ENCODE measurements around the gene MTHFSD. TPM values are rescaled to one million over a fixed set of nuclear protein-coding genes. Genes with fewer than 3 reads are reported as not detected.
A peak's percentile ranks its signal among the peaks of the same experiment; 100 is the strongest.

Gene MTHFSD
- total and polyA plus RNA-seq, 7 donors, result 5.5 to 18.8 (median 10.9) TPM

DNA sequence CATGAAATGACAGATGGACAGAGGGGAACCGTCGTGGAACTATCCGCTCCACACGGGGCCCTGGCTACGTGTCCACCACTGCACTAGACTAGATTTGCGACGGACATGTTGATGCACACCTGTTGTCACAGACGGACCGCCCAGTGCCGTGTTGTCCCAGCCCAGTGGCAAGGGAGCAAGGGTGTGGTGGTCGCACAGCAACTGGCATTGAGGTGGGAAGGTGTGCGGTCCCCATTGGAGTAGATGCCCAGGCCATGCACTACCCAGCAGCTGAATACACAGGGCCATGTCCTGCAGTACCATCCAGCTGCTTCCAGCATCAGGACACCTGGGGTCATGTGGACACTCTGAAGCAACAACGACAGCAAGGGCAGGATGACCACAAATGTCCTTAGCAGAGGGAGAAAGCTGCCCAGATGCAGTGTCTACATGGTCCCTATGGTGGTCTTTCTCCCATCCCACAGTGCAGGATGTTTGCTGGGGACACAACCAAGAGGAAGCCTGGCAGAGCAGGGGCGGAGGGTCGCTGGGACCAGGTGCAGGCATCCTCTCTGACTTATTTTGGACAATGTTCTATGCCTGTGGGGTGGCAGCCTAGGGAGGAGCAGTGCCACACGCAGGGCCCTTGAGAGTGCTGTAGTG is 35.9 kb downstream of the MTHFSD start:
- peaks cover 0 to 45% (median 38%) of the 10 kb centered on the region in 4 donors for H3K4me1 ChIP-seq
- WGBS, 2 donors, result 71 to 83% methylated on average over 16 of the region's 16 CpGs
- DNase-seq, result peak; percentile 85
- TF ChIP-seq EP300 (IDR thresholded peaks at IDR 0.05), result no peak
- TF ChIP-seq POLR2AphosphoS5 (IDR thresholded peaks at IDR 0.05), result peak in 3 of 4 donors; percentile 14 to 61 (median 53)
- H3K9me3 ChIP-seq, result no peaks in the 10 kb centered on the region
- H3K4me3 ChIP-seq, result peak overlapping the region in 1 of 4 donors; percentile 37
- intact Hi-C loops (cut with DNase I), result loop anchor here (2.0 kb wide), 1 partner anchor 362 kb away; no protein-coding TSS in a partner anchor
- H3K36me3 ChIP-seq, result peaks cover 0 to 18% (median 7%) of the 10 kb centered on the region in 4 donors
- H3K27ac ChIP-seq, result peak overlapping the region in 3 of 4 donors; percentile 99 to 100 (median 99)
- H3K27me3 ChIP-seq, result peaks cover 3 to 7% (median 3%) of the 10 kb centered on the region in 3 donors

DNA sequence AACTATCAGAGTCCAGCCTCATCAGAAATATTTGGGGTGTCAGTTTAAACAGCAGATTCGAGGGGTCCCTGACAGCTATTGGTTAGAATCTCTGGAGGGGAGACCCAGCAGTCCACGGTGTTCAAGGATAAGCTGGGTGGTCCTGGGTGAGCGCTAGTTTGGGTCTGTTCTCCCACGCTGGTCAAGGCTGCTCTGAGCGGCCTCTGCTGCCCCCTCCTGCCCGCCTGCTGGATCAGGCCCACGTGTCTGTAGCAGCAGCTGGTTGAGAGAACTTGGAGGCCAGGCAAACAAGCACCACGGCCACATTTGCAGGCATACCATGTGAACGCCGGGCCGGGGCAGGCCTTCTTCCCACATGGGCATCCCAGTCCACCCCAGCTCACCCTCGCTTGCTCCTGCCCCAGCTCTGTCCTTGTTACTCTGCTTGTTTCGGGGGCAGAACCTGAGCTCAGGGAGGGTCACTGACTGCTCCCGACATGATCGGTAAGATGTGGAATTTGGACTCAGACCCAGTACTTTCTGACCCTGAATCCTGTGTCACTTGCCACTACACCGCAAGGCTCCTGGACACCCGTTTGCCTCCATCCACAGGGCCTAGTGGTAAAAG is 37.3 kb downstream of the MTHFSD start:
- WGBS, 2 donors, result 15 to 23% methylated on average over 17 of the region's 17 CpGs
- TF ChIP-seq POLR2AphosphoS5 (IDR thresholded peaks at IDR 0.05) (peak; percentile 29 to 69 (median 66)), EP300 (IDR thresholded peaks at IDR 0.05) (no peak), POLR2A (IDR thresholded peaks at IDR 0.05) (no peak), CTCF (IDR thresholded peaks at IDR 0.05) (peak; percentile 70 to 83 (median 72))
- H3K27me3 ChIP-seq, result peaks cover 3 to 7% (median 3%) of the 10 kb centered on the region in 3 donors
- H3K4me1 ChIP-seq, result peaks cover 0 to 45% (median 38%) of the 10 kb centered on the region in 4 donors
- DNase-seq, result peak; percentile 96
- H3K4me3 ChIP-seq, result peak overlapping the region in 3 of 4 donors; percentile 81 to 95 (median 84)
- peaks cover 11 to 32% (median 18%) of the 10 kb centered on the region in 4 donors for H3K36me3 ChIP-seq
- H3K27ac ChIP-seq, result peak overlapping the region; percentile 99 to 100 (median 99)
- H3K9me3 ChIP-seq, result no peaks in the 10 kb centered on the region
- intact Hi-C loops (cut with DNase I), result loop anchor here (2.0 kb wide), 2 partner anchors 319 to 361 kb away; no protein-coding TSS in a partner anchor

DNA sequence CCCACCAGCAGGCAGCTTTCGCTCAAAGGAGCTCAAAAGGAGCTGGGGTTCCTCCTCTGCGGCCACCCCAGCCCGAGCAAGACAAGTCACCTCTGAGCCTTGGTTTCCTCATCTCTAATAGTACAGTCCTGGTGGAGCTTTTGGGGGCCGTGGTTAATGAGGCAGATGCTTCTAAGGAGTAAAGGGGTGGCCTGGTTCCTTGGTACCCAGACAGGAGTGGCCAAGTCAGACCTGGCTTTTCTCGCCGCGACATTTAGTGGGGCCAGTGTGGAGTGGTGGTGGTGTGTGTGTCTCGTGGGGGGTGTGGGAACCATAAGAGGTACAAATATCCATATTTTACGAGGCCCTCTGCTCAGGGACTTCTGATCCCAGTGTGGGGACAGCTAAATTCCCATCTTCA is 38.0 kb downstream of the MTHFSD start:
- Histone ChIP-seq H3K9me3 (no peaks in the 10 kb centered on the region), H3K27ac (peak overlapping the region; percentile 99 to 100 (median 99)), H3K27me3 (peaks cover 3 to 7% (median 3%) of the 10 kb centered on the region in 3 donors), H3K36me3 (peaks cover 15 to 39% (median 19%) of the 10 kb centered on the region in 4 donors), H3K4me3 (peak overlapping the region; percentile 81 to 95 (median 86)), H3K4me1 (peaks cover 0 to 45% (median 38%) of the 10 kb centered on the region in 4 donors)
- intact Hi-C loops (cut with DNase I), result loop anchor here (2.0 kb wide), 1 partner anchor 318 kb away; no protein-coding TSS in a partner anchor
- TF ChIP-seq POLR2A (IDR thresholded peaks at IDR 0.05) (no peak), POLR2AphosphoS5 (IDR thresholded peaks at IDR 0.05) (peak; percentile 17 to 69 (median 36)), CTCF (IDR thresholded peaks at IDR 0.05) (no peak), EP300 (IDR thresholded peaks at IDR 0.05) (no peak)
- DNase-seq, result peak; percentile 83
- 39 to 42% methylated on average over 9 of the region's 9 CpGs for WGBS, 2 donors

DNA sequence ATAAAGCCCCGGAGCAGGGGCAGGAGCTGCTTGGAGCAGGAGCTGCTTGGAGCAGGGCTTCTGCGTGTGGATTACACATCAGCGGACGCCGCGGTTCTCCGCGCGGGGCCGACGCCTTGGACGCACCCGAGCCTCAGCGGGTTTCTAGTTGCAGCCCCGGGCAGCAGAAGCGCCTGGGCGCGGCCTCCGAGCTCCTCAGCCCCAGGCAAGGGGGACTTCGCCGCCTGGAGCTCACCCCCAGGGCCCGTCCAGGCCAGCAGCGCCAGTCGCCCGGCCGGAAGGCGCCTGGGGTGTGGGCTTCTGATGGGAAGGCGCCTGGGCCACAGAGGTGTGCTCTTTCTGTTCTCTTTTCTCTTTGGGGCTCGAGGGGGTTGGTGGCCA is 38.4 kb downstream of the MTHFSD start:
- H3K27me3 ChIP-seq, result peaks cover 3 to 5% (median 3%) of the 10 kb centered on the region in 3 donors
- WGBS, 2 donors, result 10 to 16% methylated on average over 29 of the region's 29 CpGs
- H3K27ac ChIP-seq, result peak overlapping the region; percentile 99 to 100 (median 99)
- DNase-seq, result peak; percentile 77
- peak overlapping the region; percentile 81 to 95 (median 86) for H3K4me3 ChIP-seq
- peak in 1 of 4 donors; percentile 51 for TF ChIP-seq POLR2AphosphoS5 (IDR thresholded peaks at IDR 0.05)
- no peak for TF ChIP-seq EP300 (IDR thresholded peaks at IDR 0.05)
- peak in 1 of 4 experiments; percentile 10 for TF ChIP-seq CTCF (IDR thresholded peaks at IDR 0.05)
- no peak for TF ChIP-seq POLR2A (IDR thresholded peaks at IDR 0.05)
- peaks cover 15 to 40% (median 19%) of the 10 kb centered on the region in 4 donors for H3K36me3 ChIP-seq
- H3K4me1 ChIP-seq, result peaks cover 0 to 45% (median 38%) of the 10 kb centered on the region in 4 donors
- no peaks in the 10 kb centered on the region for H3K9me3 ChIP-seq
- intact Hi-C loops (cut with DNase I), result loop anchor here (2.0 kb wide), 1 partner anchor 318 kb away; no protein-coding TSS in a partner anchor
